ENCODE results near the gene ZNF33B. TPM values are rescaled to one million over a fixed set of nuclear protein-coding genes. Genes with fewer than 3 reads are reported as not detected.

The ZNF33B gene
- total and polyA plus RNA-seq, 9 of the 15 experiments (the other 6 are each of a cell fraction or from before 2014, with no cell fraction given), result 6.9 to 23.9 (median 15.4) TPM

DNA sequence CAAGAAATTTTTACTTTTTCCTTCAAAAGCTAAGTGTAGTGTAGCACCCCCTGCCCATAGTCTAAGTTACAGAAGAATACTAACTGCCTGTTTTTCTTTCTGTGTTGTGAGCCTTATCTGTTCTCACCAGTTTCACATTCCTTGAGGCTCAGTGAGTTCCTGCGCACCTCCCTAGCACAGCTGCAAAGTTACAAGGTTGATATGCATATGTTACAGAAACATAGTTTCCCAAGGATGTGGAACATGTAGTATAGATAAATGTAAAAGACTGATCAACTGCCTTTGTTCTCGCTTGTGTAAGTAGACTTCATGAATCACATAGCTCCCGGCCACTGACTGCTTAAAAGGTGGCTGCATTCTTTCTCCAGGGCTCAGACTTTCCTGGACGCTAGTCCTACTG lies 6.7 kb upstream of the ZNF33B start (continued):
- TF ChIP-seq, protein P1, sequence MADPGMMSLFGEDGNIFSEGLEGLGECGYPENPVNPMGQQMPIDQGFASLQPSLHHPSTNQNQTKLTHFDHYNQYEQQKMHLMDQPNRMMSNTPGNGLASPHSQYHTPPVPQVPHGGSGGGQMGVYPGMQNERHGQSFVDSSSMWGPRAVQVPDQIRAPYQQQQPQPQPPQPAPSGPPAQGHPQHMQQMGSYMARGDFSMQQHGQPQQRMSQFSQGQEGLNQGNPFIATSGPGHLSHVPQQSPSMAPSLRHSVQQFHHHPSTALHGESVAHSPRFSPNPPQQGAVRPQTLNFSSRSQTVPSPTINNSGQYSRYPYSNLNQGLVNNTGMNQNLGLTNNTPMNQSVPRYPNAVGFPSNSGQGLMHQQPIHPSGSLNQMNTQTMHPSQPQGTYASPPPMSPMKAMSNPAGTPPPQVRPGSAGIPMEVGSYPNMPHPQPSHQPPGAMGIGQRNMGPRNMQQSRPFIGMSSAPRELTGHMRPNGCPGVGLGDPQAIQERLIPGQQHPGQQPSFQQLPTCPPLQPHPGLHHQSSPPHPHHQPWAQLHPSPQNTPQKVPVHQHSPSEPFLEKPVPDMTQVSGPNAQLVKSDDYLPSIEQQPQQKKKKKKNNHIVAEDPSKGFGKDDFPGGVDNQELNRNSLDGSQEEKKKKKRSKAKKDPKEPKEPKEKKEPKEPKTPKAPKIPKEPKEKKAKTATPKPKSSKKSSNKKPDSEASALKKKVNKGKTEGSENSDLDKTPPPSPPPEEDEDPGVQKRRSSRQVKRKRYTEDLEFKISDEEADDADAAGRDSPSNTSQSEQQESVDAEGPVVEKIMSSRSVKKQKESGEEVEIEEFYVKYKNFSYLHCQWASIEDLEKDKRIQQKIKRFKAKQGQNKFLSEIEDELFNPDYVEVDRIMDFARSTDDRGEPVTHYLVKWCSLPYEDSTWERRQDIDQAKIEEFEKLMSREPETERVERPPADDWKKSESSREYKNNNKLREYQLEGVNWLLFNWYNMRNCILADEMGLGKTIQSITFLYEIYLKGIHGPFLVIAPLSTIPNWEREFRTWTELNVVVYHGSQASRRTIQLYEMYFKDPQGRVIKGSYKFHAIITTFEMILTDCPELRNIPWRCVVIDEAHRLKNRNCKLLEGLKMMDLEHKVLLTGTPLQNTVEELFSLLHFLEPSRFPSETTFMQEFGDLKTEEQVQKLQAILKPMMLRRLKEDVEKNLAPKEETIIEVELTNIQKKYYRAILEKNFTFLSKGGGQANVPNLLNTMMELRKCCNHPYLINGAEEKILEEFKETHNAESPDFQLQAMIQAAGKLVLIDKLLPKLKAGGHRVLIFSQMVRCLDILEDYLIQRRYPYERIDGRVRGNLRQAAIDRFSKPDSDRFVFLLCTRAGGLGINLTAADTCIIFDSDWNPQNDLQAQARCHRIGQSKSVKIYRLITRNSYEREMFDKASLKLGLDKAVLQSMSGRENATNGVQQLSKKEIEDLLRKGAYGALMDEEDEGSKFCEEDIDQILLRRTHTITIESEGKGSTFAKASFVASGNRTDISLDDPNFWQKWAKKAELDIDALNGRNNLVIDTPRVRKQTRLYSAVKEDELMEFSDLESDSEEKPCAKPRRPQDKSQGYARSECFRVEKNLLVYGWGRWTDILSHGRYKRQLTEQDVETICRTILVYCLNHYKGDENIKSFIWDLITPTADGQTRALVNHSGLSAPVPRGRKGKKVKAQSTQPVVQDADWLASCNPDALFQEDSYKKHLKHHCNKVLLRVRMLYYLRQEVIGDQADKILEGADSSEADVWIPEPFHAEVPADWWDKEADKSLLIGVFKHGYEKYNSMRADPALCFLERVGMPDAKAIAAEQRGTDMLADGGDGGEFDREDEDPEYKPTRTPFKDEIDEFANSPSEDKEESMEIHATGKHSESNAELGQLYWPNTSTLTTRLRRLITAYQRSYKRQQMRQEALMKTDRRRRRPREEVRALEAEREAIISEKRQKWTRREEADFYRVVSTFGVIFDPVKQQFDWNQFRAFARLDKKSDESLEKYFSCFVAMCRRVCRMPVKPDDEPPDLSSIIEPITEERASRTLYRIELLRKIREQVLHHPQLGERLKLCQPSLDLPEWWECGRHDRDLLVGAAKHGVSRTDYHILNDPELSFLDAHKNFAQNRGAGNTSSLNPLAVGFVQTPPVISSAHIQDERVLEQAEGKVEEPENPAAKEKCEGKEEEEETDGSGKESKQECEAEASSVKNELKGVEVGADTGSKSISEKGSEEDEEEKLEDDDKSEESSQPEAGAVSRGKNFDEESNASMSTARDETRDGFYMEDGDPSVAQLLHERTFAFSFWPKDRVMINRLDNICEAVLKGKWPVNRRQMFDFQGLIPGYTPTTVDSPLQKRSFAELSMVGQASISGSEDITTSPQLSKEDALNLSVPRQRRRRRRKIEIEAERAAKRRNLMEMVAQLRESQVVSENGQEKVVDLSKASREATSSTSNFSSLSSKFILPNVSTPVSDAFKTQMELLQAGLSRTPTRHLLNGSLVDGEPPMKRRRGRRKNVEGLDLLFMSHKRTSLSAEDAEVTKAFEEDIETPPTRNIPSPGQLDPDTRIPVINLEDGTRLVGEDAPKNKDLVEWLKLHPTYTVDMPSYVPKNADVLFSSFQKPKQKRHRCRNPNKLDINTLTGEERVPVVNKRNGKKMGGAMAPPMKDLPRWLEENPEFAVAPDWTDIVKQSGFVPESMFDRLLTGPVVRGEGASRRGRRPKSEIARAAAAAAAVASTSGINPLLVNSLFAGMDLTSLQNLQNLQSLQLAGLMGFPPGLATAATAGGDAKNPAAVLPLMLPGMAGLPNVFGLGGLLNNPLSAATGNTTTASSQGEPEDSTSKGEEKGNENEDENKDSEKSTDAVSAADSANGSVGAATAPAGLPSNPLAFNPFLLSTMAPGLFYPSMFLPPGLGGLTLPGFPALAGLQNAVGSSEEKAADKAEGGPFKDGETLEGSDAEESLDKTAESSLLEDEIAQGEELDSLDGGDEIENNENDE (IDR thresholded peaks at IDR 0.05; ENCODE audit: low read depth, low read length), result no peak
- TF ChIP-seq GATAD2A (IDR thresholded peaks at IDR 0.05) (no peak), CTBP1 (IDR thresholded peaks at IDR 0.05; ENCODE audit: borderline replicate concordance) (0 out of 2 replicates have a peak, but pooled peaks have one; percentile 17), TCF3 (CRISPR knock-in tag; IDR thresholded peaks at IDR 0.05) (peak; percentile 92), ZNF311 (CRISPR knock-in tag; IDR thresholded peaks at IDR 0.05) (peak; percentile 37; the same call in 1 of the 2 replicates), MXI1 (IDR thresholded peaks at IDR 0.05; ENCODE audit: low read depth, low read length) (peak; percentile 67; the same call in 1 of the 2 replicates), TBP (optimal IDR thresholded peaks at IDR 0.05; ENCODE audit: low read depth, low read length) (no peak), E2F4 (CRISPR knock-in tag; IDR thresholded peaks at IDR 0.05; ENCODE audit: low read depth) (no peak), ATF4 (CRISPR knock-in tag; IDR thresholded peaks at IDR 0.05) (no peak), ZBTB43 (CRISPR knock-in tag; IDR thresholded peaks at IDR 0.05) (no peak), DDX20 (tag; IDR thresholded peaks at IDR 0.05; ENCODE audit: low read depth) (no peak)
- TF ChIP-seq, protein P2, sequence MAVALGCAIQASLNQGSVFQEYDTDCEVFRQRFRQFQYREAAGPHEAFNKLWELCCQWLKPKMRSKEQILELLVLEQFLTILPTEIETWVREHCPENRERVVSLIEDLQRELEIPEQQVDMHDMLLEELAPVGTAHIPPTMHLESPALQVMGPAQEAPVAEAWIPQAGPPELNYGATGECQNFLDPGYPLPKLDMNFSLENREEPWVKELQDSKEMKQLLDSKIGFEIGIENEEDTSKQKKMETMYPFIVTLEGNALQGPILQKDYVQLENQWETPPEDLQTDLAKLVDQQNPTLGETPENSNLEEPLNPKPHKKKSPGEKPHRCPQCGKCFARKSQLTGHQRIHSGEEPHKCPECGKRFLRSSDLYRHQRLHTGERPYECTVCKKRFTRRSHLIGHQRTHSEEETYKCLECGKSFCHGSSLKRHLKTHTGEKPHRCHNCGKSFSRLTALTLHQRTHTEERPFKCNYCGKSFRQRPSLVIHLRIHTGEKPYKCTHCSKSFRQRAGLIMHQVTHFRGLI (CRISPR knock-in tag; IDR thresholded peaks at IDR 0.05), result no peak
